ENCODE results near the gene RALA.

DNA sequence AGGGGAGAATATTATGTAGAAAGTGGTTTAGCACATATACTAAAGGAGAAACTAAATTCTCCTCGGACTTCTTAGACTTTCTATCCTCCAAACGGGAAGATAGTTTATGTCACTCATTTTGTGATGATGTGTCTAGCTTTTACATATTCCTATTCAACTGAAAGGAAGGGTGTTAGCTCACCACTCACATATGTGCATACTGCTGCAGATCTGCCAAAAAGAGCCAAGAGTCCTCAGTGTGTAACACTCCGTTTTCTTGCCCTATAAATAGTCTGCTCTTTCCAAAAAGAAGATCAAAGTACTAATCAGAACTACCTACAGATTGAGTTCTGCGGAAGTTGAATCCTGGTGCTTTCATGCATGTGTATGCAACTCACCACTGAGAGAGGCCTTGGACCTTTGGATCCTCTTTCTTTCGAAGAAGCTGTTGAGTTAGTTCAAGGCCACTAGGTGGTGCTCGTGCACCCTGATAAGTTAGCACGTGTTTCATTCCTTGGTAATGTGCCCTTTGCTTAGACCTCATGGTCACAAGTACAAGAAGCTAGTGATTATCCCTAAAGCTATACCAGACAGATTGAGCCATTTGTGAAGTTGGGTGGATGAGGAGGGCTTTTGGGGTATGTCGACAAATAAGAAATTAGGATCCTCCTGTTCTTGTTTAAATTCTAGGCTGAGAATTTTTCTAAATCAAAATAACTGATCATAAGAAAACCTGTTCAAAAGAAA, 43.1 kb upstream of the RALA start:
- TF ChIP-seq, protein P1, sequence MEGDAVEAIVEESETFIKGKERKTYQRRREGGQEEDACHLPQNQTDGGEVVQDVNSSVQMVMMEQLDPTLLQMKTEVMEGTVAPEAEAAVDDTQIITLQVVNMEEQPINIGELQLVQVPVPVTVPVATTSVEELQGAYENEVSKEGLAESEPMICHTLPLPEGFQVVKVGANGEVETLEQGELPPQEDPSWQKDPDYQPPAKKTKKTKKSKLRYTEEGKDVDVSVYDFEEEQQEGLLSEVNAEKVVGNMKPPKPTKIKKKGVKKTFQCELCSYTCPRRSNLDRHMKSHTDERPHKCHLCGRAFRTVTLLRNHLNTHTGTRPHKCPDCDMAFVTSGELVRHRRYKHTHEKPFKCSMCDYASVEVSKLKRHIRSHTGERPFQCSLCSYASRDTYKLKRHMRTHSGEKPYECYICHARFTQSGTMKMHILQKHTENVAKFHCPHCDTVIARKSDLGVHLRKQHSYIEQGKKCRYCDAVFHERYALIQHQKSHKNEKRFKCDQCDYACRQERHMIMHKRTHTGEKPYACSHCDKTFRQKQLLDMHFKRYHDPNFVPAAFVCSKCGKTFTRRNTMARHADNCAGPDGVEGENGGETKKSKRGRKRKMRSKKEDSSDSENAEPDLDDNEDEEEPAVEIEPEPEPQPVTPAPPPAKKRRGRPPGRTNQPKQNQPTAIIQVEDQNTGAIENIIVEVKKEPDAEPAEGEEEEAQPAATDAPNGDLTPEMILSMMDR (IDR thresholded peaks at IDR 0.05): peak; percentile 50 to 99 (median 92)
- no peak for TF ChIP-seq POLR2A (IDR thresholded peaks at IDR 0.05)

Measured in Peyer's patch (tissue), 4 donors.